Transverse colon (tissue), 4 donors: ENCODE results near the gene XKR3.

Experiments
- POLR2A ChIP-seq: fragments of 450-650 bp; IDR thresholded peaks from one replicate; pipeline ENCODE4 v1.6.1; 2016; ENCODE audit warnings: antibody characterized with exemption, mild to moderate bottlenecking, moderate library complexity
- POLR2AphosphoS5 ChIP-seq, 3 donors: sonication (generic); formaldehyde crosslinking; IDR thresholded peaks; one replicate each; pipeline ENCODE4 v1.6.1; 2016; ENCODE audit warnings: antibody characterized with exemption in 3 of 3
- TF ChIP-seq, protein P1 (sequence below), 5 experiments: fragments of 200-600 bp in 3 of 5; fragments of 450-650 bp in 2 of 5; sonication (generic) in 3 of 5; IDR thresholded peaks; 1 replicate in 2 of 5; 2 replicates in 3 of 5; pipeline ENCODE4 v1.5.1; 2016 to 2017; ENCODE audit warnings: antibody characterized with exemption in 5 of 5, inconsistent platforms in 3 of 5, mild to moderate bottlenecking in 2 of 5, moderate library complexity in 1 of 5

DNA sequence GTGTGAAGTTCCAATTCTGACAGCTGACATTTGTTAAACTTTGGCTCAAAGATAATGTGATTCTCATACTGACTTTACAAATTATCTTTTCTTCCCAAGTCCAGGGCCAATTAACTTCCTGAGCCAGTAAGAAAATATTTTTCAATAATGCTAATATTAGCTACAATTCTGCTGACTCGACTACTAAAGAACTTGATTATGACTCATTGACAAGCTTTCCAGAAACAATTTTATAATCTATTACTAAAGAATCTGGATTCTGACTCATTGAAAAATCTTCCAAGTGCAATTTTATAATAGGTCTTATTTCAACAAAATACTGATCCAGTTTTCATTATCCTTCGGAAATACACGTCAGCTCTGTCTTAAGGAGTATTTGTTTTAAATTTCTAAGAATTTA, 12.9 kb upstream of the XKR3 start:
- TF ChIP-seq, protein P1, sequence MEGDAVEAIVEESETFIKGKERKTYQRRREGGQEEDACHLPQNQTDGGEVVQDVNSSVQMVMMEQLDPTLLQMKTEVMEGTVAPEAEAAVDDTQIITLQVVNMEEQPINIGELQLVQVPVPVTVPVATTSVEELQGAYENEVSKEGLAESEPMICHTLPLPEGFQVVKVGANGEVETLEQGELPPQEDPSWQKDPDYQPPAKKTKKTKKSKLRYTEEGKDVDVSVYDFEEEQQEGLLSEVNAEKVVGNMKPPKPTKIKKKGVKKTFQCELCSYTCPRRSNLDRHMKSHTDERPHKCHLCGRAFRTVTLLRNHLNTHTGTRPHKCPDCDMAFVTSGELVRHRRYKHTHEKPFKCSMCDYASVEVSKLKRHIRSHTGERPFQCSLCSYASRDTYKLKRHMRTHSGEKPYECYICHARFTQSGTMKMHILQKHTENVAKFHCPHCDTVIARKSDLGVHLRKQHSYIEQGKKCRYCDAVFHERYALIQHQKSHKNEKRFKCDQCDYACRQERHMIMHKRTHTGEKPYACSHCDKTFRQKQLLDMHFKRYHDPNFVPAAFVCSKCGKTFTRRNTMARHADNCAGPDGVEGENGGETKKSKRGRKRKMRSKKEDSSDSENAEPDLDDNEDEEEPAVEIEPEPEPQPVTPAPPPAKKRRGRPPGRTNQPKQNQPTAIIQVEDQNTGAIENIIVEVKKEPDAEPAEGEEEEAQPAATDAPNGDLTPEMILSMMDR (IDR thresholded peaks at IDR 0.05): no peak
- no peak for TF ChIP-seq POLR2A
- no peak for TF ChIP-seq POLR2AphosphoS5 (IDR thresholded peaks at IDR 0.05)
